KMS-11 (cell line): Measurements from ENCODE around the gene PCDHAC1.

Experiments used
- H2AFZ ChIP-seq: fragments of 200-600 bp; sonication (generic); 2 replicates; pipeline ENCODE4 v1.6.1; 2016; ENCODE audit warnings: antibody characterized with exemption, mixed run types, low read depth
- H3K27ac ChIP-seq: fragments of 200-600 bp; sonication (generic); 2 replicates; pipeline ENCODE4 v1.6.1; 2016; ENCODE audit warnings: mild to moderate bottlenecking, mixed run types
- H3K27me3 ChIP-seq: fragments of 200-600 bp; sonication (generic); 2 replicates; pipeline ENCODE4 v1.6.1; 2017; ENCODE audit warnings: mild to moderate bottlenecking, low read depth, mixed run types, moderate library complexity; ENCODE audit not compliant: insufficient read depth
- H3K36me3 ChIP-seq: fragments of 200-600 bp; sonication (generic); 2 replicates; pipeline ENCODE4 v1.6.1; 2017; ENCODE audit warnings: mild to moderate bottlenecking, mixed run types; ENCODE audit not compliant: insufficient read depth
- H3K4me1 ChIP-seq: fragments of 200-600 bp; sonication (generic); 2 replicates; pipeline ENCODE4 v1.6.1; 2016; ENCODE audit warnings: mild to moderate bottlenecking, low read depth, mixed run types; ENCODE audit not compliant: poor library complexity, severe bottlenecking
- H3K4me2 ChIP-seq: fragments of 200-600 bp; sonication (generic); 2 replicates; pipeline ENCODE4 v1.7.0; 2016; ENCODE audit warnings: mild to moderate bottlenecking, mixed run types
- H3K4me3 ChIP-seq: fragments of 200-600 bp; sonication (generic); IDR thresholded peaks from 2 replicates; pipeline ENCODE4 v1.6.1; 2017; ENCODE audit warnings: low read depth, low read length, mixed read lengths; ENCODE audit not compliant: insufficient read depth
- H3K79me2 ChIP-seq: fragments of 200-600 bp; sonication (generic); 2 replicates; pipeline ENCODE4 v1.6.1; 2016; ENCODE audit warnings: low read depth, mixed run types; ENCODE audit not compliant: insufficient read depth
- H3K9ac ChIP-seq: fragments of 200-600 bp; sonication (generic); 2 replicates; pipeline ENCODE4 v1.6.1; 2016; ENCODE audit warnings: mild to moderate bottlenecking, mixed run types
- H4K20me1 ChIP-seq: fragments of 200-600 bp; sonication (generic); 2 replicates; pipeline ENCODE4 v1.6.1; 2016; ENCODE audit warnings: mild to moderate bottlenecking, mixed run types; ENCODE audit not compliant: insufficient read depth
- CTCF ChIP-seq: fragments of 200-600 bp; sonication (generic); conservative IDR thresholded peaks from 2 replicates; pipeline ENCODE4 v1.6.1; 2017; ENCODE audit warnings: low read depth, mild to moderate bottlenecking, antibody characterized with exemption, low read length, moderate library complexity, mixed read lengths

The PCDHAC1 gene

GRCh38 chr5:140965905-140966292, 39.8 kb downstream of the PCDHAC1 start:
- H3K4me2 ChIP-seq, result no peak overlapping the region

GRCh38 chr5:140966293-140967225, 40.5 kb downstream of the PCDHAC1 start, which contains the start of gene PCDHAC2:
PCDHAC2 (plus strand) TSS chr5:140966476; CDS start chr5:140966767, 291 bp downstream.
- Histone ChIP-seq H3K4me2 (no peak within 1 kb of the TSS), H3K36me3 (no peaks in the 10 kb centered on the region), H3K4me1 (no peaks in the 10 kb centered on the region), H3K4me3 (no peak within 1 kb of the TSS), H3K27me3 (no peaks in the 10 kb centered on the region), H3K79me2 (no peaks in the 10 kb centered on the region), H2AFZ (no peak within 1 kb of the TSS), H4K20me1 (no peaks in the 10 kb centered on the region), H3K9ac (no peak within 1 kb of the TSS), H3K27ac (no peak within 1 kb of the TSS)
- no peak for TF ChIP-seq CTCF

More at GRCh38 chr5:140965905-140966292, 39.8 kb downstream of the PCDHAC1 start:
- H3K9ac ChIP-seq, result no peak overlapping the region
- no peaks in the 10 kb centered on the region for H3K27me3 ChIP-seq
- no peaks in the 10 kb centered on the region for H4K20me1 ChIP-seq
- no peak overlapping the region for H3K4me3 ChIP-seq
- TF ChIP-seq CTCF, result no peak
- no peaks in the 10 kb centered on the region for H3K36me3 ChIP-seq
- no peak overlapping the region for H2AFZ ChIP-seq
- no peaks in the 10 kb centered on the region for H3K4me1 ChIP-seq
- no peak overlapping the region for H3K27ac ChIP-seq
- H3K79me2 ChIP-seq, result no peaks in the 10 kb centered on the region

- no peaks in the 10 kb centered on the region for H3K36me3 ChIP-seq
- no peak overlapping the region for H3K4me3 ChIP-seq
- no peak for TF ChIP-seq CTCF
- H3K4me2 ChIP-seq, result no peak overlapping the region
- no peak overlapping the region for H3K27ac ChIP-seq
- no peak overlapping the region for H3K9ac ChIP-seq
- H4K20me1 ChIP-seq, result no peaks in the 10 kb centered on the region
- H3K4me1 ChIP-seq, result no peaks in the 10 kb centered on the region
- H3K27me3 ChIP-seq, result no peaks in the 10 kb centered on the region
- no peaks in the 10 kb centered on the region for H3K79me2 ChIP-seq
- no peak overlapping the region for H2AFZ ChIP-seq
These were observed 41.3 kb downstream of the PCDHAC1 start for GRCh38 chr5:140967226-140967893.

GRCh38 chr5:140969880-140970279, 43.8 kb downstream of the PCDHAC1 start:
- no peak for TF ChIP-seq CTCF
- H3K4me2 ChIP-seq, result no peak overlapping the region
- H3K4me3 ChIP-seq, result no peak overlapping the region
- no peaks in the 10 kb centered on the region for H3K27me3 ChIP-seq
- H3K36me3 ChIP-seq, result no peaks in the 10 kb centered on the region
- H3K4me1 ChIP-seq, result no peaks in the 10 kb centered on the region
- no peak overlapping the region for H2AFZ ChIP-seq
- no peaks in the 10 kb centered on the region for H4K20me1 ChIP-seq
- no peak overlapping the region for H3K27ac ChIP-seq
- H3K79me2 ChIP-seq, result no peaks in the 10 kb centered on the region
- H3K9ac ChIP-seq, result no peak overlapping the region
